Right lobe of liver (tissue), 4 donors: ENCODE data around the gene DNER.

Experiments
- CTCF ChIP-seq, 4 donors: fragments of 200-600 bp in 3 of 4; fragments of 450-650 bp in 1 of 4; IDR thresholded peaks; one replicate each; pipeline versions ENCODE4 v1.5.1 to v1.8.0; 2016 to 2022; ENCODE audit warnings: antibody characterized with exemption in 4 of 4, mild to moderate bottlenecking in 2 of 4
- POLR2A ChIP-seq: fragments of 450-650 bp; IDR thresholded peaks from one replicate; pipeline ENCODE4 v1.6.1; 2017; ENCODE audit warnings: antibody characterized with exemption, mild to moderate bottlenecking
- donor health status: DM: no; HTN: no; CAD: no.
- donor health status: DM: no; HTN: no; CAD: no.
- donor health status: DM: no; HTN: yes; CAD: no.

- TF ChIP-seq POLR2A (no peak), CTCF (IDR thresholded peaks at IDR 0.05) (no peak)
These were observed 34.8 kb downstream of the DNER start for GRCh38 chr2:229679393-229680125.
